VCaP (cell line): ENCODE results near the gene CWC25.

Experiments
- H3K27ac ChIP-seq: fragments of 450-650 bp; 2 replicates; pipeline ENCODE4 v1.5.1; 2017
- TF ChIP-seq, protein P1 (sequence below): fragments of 450-650 bp; conservative IDR thresholded peaks from 2 replicates; pipeline ENCODE4 v1.5.1; 2017; ENCODE audit warnings: mild to moderate bottlenecking, moderate library complexity

Gene CWC25

DNA sequence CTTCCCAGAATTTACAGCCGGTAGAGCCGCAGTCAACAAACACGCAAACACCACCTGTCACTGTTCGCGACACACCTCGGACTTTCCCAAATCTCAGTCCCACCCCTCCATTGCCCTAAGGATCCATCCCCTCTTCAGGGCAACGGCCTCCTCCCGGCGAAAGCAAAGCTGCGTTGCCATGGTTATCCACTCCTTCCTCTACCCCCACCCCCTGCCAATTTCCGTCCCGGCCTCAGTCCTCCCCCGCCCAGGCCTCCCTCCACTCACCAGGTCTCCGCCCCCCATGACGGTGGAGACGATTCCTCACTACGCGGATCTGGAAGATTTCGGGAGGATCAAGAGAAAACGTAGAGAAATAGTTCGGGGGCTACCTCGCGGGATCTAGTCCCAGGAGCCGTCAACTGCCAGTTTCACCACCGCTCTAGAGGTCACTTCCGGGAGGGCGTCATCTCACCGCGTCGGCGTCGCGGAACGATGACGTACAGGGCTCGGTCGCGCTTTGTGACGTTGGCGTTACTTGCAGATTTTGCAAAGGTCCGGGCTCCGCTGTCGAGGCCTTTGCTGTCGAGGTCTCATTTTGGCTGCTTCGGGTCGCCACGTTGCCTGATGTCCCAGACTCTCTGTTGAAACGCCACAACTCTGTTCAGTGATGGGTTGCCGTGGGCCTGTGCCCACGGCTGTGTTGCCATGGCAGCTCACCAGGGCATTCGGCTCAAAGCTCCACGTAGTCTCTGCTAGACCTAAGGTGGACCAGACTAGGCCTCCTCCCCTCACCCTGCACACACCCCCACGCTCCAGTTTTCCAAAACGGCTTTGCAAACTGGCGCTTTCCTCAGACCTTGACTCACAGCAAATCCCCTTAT is at the start of gene CWC25:
Gene CWC25 (minus strand): TSS at position 423 of the 863 bp plus-strand sequence. CDS start 138 bp downstream, at position 285.
- TF ChIP-seq, protein P1, sequence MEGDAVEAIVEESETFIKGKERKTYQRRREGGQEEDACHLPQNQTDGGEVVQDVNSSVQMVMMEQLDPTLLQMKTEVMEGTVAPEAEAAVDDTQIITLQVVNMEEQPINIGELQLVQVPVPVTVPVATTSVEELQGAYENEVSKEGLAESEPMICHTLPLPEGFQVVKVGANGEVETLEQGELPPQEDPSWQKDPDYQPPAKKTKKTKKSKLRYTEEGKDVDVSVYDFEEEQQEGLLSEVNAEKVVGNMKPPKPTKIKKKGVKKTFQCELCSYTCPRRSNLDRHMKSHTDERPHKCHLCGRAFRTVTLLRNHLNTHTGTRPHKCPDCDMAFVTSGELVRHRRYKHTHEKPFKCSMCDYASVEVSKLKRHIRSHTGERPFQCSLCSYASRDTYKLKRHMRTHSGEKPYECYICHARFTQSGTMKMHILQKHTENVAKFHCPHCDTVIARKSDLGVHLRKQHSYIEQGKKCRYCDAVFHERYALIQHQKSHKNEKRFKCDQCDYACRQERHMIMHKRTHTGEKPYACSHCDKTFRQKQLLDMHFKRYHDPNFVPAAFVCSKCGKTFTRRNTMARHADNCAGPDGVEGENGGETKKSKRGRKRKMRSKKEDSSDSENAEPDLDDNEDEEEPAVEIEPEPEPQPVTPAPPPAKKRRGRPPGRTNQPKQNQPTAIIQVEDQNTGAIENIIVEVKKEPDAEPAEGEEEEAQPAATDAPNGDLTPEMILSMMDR: no peak
- H3K27ac ChIP-seq: peak within 1 kb of the TSS; percentile 85

DNA sequence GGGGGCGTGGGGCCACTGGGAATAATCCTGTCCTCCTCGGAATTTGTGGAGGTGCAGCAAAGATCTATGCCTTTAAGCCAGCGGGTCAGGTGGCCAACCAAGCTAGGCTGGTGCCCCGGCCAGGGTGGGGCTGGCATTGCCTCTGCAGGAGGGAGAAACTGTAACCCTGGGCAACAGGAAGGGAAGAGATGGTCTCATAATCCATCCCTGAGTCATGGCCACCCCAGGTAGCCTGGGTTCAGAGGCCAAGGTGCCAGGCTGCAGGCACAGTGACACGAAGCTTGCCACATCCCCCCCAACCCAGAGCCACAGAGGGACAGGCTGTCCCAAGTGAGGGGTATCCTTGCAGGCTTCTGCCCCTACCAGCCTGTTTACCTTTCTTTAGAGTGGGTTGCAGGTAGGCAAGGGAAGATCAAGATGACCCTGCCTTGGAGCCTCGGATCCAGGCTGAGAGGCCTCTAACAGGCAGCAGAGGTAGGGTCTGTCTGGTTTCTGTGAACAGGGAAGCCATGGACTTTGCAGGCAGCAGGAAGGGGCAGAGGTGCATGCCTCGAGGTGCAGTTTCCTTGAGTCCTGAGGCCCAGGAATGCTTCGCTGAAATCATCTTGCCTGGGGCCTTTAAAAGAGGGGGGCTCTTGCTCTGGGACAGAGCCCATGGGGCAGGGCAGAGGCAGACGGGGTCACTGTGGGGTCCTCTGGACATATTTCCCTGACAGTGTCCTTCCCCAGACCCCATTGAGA is 48.7 kb upstream of the CWC25 start:
- TF ChIP-seq, protein P1: no peak
- no peak overlapping the region for H3K27ac ChIP-seq

DNA sequence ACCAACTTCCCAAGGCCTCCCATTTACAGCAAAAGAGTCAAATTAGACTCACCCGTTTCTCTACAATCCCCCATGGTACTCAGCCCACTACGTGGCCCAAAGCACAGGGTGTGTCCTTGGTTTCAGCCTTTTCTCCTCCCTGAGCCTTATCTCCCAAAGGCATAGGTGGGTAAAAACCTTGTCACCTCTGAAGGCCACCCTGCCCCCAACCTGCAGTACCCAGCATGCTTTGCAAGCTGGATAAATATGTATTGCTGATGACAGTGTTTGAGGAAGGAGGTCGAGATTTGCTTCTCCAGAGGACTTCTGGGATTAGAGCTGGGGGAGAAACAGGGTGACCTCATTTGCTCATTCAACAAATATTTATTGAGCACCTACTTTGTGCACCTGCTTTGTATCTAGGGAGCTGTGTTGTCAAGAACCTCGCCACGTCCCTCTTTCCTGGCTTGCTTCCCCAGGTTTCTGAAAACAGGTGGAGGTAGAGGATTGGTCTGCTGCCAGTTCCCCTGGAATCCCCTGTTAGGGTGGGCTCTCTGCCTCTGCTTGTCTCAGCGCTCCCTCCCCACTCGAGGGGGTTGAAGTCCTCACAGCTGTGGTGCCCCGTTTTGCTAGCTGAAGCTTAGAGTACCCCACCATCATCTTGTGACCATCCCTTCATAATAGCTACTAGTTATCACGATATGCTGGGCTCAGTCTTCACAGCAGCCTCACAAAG is 47.7 kb upstream of the CWC25 start:
- H3K27ac ChIP-seq: no peak overlapping the region
- TF ChIP-seq, protein P1: no peak

DNA sequence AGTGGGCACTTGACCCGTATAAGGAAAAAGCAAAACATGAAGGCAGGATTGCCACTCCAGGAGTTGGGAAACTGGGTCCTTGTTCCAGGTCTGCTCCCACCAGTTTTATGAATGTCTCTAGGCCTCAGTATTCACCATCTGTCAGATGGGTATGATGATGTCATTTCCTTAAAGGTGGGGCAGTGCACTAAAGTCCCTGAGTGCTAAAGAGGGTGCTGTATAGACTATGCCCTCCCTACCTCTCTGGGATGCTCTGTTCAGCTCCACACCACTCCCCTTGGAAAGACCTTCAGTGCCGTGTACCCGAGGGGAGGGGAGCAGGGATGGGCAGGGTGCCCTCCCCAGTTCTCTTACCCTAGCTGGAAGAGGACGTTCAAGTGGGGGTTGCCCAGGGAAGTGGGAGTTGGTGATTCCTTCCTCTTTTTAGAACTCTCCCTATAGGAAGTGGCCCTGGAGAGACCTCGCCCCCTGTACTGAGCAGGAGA is 46.9 kb upstream of the CWC25 start:
- TF ChIP-seq, protein P1: no peak
- no peak overlapping the region for H3K27ac ChIP-seq

DNA sequence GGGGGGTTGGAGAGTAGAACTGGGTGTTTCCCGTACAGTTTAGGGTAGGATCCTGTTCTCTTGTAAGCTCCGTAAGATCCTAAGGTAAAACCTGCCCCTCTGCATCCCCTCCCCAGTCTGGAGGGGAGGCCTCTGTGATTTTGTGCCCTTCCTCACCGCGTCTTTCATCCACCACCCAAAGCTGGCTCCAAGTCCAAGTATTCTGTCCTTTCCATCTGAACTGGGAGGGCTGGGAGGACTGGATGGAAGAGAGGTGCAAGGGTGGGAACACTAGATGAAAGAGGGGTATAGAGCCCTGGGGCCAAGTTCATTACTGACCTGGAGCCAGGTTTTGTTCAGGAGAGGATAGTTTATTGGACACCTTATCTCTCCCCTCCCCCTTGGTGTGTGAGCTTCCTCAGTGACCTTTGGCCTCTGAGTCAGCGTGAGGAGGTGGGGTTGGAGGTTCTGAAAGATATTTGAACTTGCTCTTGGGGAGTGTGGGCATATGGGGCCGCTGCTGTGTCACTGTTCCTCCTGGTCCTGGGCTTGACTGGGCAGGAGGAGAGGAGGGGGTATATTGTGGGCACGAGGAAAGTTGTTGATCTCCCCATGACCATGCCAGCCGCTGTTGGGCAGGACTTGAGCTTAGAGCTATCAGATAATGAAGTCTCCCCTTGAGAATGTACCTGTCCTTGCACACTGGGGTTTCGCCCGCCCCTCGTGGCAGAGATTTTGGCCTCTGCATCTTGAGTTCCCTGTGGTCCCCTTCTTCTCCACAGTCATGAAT is 46.3 kb upstream of the CWC25 start:
- H3K27ac ChIP-seq: no peak overlapping the region
- TF ChIP-seq, protein P1: no peak

DNA sequence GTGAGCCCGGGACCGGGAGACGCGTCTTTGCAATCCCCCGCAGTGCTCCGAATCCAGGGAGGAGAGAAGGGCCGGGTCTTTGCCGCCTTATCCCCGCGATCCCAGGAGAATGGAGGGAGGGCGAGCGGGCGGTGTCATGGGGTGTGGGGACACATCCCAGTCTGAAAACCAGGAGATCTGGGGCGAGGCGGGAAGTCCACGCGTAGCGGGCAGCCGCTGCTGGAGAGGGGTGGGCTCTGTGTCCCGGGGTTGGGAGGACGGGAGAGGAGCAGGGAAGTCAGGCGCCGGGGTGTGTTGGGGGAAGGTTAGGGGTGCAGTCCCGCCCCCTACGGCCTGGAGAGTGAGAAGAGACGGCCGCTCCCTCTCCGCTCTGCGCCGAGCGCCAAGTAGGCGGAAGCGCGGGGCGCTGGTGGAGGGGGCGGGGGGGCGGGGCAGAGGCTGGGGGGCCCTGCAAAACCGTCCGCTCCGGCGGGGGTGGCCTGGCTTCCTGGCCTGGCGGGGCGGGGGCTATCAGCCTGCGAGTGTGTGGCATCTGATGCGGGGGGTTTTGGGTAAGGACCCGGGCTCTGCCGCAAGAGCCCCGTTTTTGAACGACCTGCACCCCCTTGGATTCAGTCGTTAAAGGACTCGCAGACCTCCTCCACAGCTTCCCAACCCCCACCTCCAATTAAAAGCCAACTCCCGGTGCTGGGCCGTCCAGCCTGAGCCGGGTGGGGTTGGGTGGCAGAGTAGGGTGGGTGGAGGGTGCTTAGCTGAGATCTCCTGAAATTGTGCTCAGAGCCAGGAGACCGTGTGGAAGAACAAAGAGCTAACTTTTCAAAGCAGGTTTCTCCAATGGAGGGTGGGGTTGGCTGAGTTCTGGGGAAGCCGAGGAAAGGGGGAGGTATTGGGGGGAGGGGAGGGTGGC is 45.4 kb upstream of the CWC25 start:
- TF ChIP-seq, protein P1: no peak
- peak overlapping the region; percentile 70 for H3K27ac ChIP-seq
